ENCODE measurements around the gene LILRB2.

LILRB2 gene

GRCh38 chr19:54262066-54262465 lies 18.8 kb downstream of the LILRB2 start:
- Histone ChIP-seq H3K4me2 (no peak overlapping the region), H3K27me3 (no peaks in the 10 kb centered on the region), H3K4me1 (peaks cover 6 to 33% (median 10%) of the 10 kb centered on the region in 10 experiments), H3K36me3 (no peaks in the 10 kb centered on the region), H4K20me1 (no peaks in the 10 kb centered on the region), H3K9ac (no peak overlapping the region), H3K9me3 (replicated peaks in 1 of 11) (no peaks in the 10 kb centered on the region), H3K27ac (no peak overlapping the region), H3K4me3 (no peak overlapping the region)
- no peak for TF ChIP-seq Cebpa-rat (IDR thresholded peaks at IDR 0.05)

- H3K9me3 ChIP-seq (replicated peaks in 1 of 11): no peaks in the 10 kb centered on the region
- H4K20me1 ChIP-seq: no peaks in the 10 kb centered on the region
- peak within 1 kb of the TSS in 7 of 11 experiments; percentile 3 to 88 (median 24); a peak in 8 of 22 replicates for H3K9ac ChIP-seq
- peaks cover 0 to 5% (median 0%) of the 10 kb centered on the region in 11 experiments; a peak in 1 of 22 replicates for H3K27me3 ChIP-seq
- H3K36me3 ChIP-seq: peaks cover 0 to 15% (median 0%) of the 10 kb centered on the region in 11 experiments; a peak in 3 of 22 replicates
- H3K4me3 ChIP-seq: peak within 1 kb of the TSS in 4 of 10 experiments; percentile 25 to 55 (median 50); a peak in 6 of 20 replicates
- H3K4me1 ChIP-seq: peaks cover 32 to 71% (median 46%) of the 10 kb centered on the region in 10 experiments
- H3K27ac ChIP-seq: peak within 1 kb of the TSS in 7 of 11 experiments; percentile 0 to 64 (median 12); a peak in 10 of 22 replicates
- peak within 1 kb of the TSS; percentile 45 to 95 (median 74) for H3K4me2 ChIP-seq
- no peak for TF ChIP-seq Cebpa-rat (IDR thresholded peaks at IDR 0.05)
Measured at GRCh38 chr19:54257116-54257480, 23.8 kb downstream of the LILRB2 start, which contains the start of gene LILRB5. LILRB5 (minus strand) TSS chr19:54257273; CDS start chr19:54257193, 80 bp downstream.

GRCh38 chr19:54256250-54257115 lies 24.4 kb downstream of the LILRB2 start:
- H3K9me3 ChIP-seq (replicated peaks in 1 of 11): no peaks in the 10 kb centered on the region
- peaks cover 0 to 17% (median 0%) of the 10 kb centered on the region in 11 experiments; a peak in 3 of 22 replicates for H3K36me3 ChIP-seq
- TF ChIP-seq Cebpa-rat (IDR thresholded peaks at IDR 0.05): no peak
- H3K9ac ChIP-seq: peak overlapping the region in 7 of 11 experiments; percentile 3 to 88 (median 24); a peak in 8 of 22 replicates
- H3K4me2 ChIP-seq: peak overlapping the region; percentile 45 to 95 (median 74)
- H4K20me1 ChIP-seq: no peaks in the 10 kb centered on the region
- peaks cover 32 to 71% (median 46%) of the 10 kb centered on the region in 10 experiments for H3K4me1 ChIP-seq
- H3K27me3 ChIP-seq: peaks cover 0 to 5% (median 0%) of the 10 kb centered on the region in 11 experiments; a peak in 1 of 22 replicates
- peak overlapping the region in 7 of 11 experiments; percentile 0 to 64 (median 12); a peak in 9 of 22 replicates for H3K27ac ChIP-seq
- H3K4me3 ChIP-seq: peak overlapping the region in 4 of 10 experiments; percentile 25 to 55 (median 50); a peak in 6 of 20 replicates

- Histone ChIP-seq H3K9me3 (replicated peaks in 1 of 11) (no peaks in the 10 kb centered on the region), H3K27ac (no peak overlapping the region; a peak in 1 of 22 replicates), H3K4me2 (peak overlapping the region in 10 of 11 experiments; percentile 44 to 95 (median 75); a peak in 17 of 22 replicates), H3K4me1 (peaks cover 32 to 75% (median 49%) of the 10 kb centered on the region in 10 experiments), H4K20me1 (no peaks in the 10 kb centered on the region), H3K27me3 (peaks cover 0 to 5% (median 0%) of the 10 kb centered on the region in 11 experiments; a peak in 1 of 22 replicates), H3K4me3 (peak overlapping the region in 2 of 10 experiments; percentile 50 to 55; a peak in 4 of 20 replicates), H3K9ac (peak overlapping the region in 2 of 11 experiments; percentile 71 to 88; a peak in 3 of 22 replicates), H3K36me3 (peaks cover 0 to 17% (median 0%) of the 10 kb centered on the region in 11 experiments; a peak in 3 of 22 replicates)
- TF ChIP-seq Cebpa-rat (IDR thresholded peaks at IDR 0.05): no peak
Measured at GRCh38 chr19:54255105-54255775, 25.7 kb downstream of the LILRB2 start.

- Histone ChIP-seq H3K9me3 (replicated peaks in 1 of 11) (no peaks in the 10 kb centered on the region), H3K27ac (peak overlapping the region in 2 of 11 experiments; percentile 2 to 29; a peak in 1 of 22 replicates), H3K9ac (peak overlapping the region in 5 of 11 experiments; percentile 13 to 74 (median 37); a peak in 4 of 22 replicates), H3K4me1 (peaks cover 32 to 80% (median 57%) of the 10 kb centered on the region in 10 experiments), H4K20me1 (no peaks in the 10 kb centered on the region), H3K4me2 (peak overlapping the region; percentile 46 to 95 (median 76)), H3K36me3 (peaks cover 0 to 17% (median 0%) of the 10 kb centered on the region in 11 experiments; a peak in 3 of 22 replicates), H3K27me3 (peaks cover 0 to 5% (median 0%) of the 10 kb centered on the region in 11 experiments; a peak in 1 of 22 replicates), H3K4me3 (peak overlapping the region in 2 of 10 experiments; percentile 30 to 34; a peak in 4 of 20 replicates)
- TF ChIP-seq Cebpa-rat (IDR thresholded peaks at IDR 0.05): no peak
Measured at GRCh38 chr19:54254195-54254906, 26.6 kb downstream of the LILRB2 start.

- peaks cover 0 to 5% (median 0%) of the 10 kb centered on the region in 11 experiments; a peak in 1 of 22 replicates for H3K27me3 ChIP-seq
- peak overlapping the region in 2 of 10 experiments; percentile 30 to 34; a peak in 3 of 20 replicates for H3K4me3 ChIP-seq
- peaks cover 0 to 17% (median 0%) of the 10 kb centered on the region in 11 experiments; a peak in 3 of 22 replicates for H3K36me3 ChIP-seq
- peak overlapping the region in 5 of 11 experiments; percentile 13 to 74 (median 37); a peak in 4 of 22 replicates for H3K9ac ChIP-seq
- H3K9me3 ChIP-seq (replicated peaks in 1 of 11): no peaks in the 10 kb centered on the region
- peak overlapping the region; percentile 46 to 95 (median 76) for H3K4me2 ChIP-seq
- peaks cover 36 to 84% (median 65%) of the 10 kb centered on the region in 10 experiments for H3K4me1 ChIP-seq
- H3K27ac ChIP-seq: peak overlapping the region in 1 of 11 experiments; percentile 2; a peak in 1 of 22 replicates
- no peaks in the 10 kb centered on the region for H4K20me1 ChIP-seq
- no peak for TF ChIP-seq Cebpa-rat (IDR thresholded peaks at IDR 0.05)
Measured at GRCh38 chr19:54253331-54254194, 27.3 kb downstream of the LILRB2 start.

- Histone ChIP-seq H3K27me3 (peaks cover 0 to 5% (median 0%) of the 10 kb centered on the region in 11 experiments; a peak in 1 of 22 replicates), H3K4me1 (peaks cover 43 to 82% (median 70%) of the 10 kb centered on the region in 10 experiments), H4K20me1 (no peaks in the 10 kb centered on the region), H3K36me3 (peaks cover 0 to 17% (median 0%) of the 10 kb centered on the region in 11 experiments; a peak in 3 of 22 replicates), H3K27ac (no peak overlapping the region), H3K4me3 (no peak overlapping the region), H3K9me3 (replicated peaks in 1 of 11) (no peaks in the 10 kb centered on the region), H3K9ac (no peak overlapping the region; a peak in 1 of 22 replicates), H3K4me2 (peak overlapping the region in 3 of 11 experiments; percentile 74 to 95 (median 76); a peak in 6 of 22 replicates)
- TF ChIP-seq Cebpa-rat (IDR thresholded peaks at IDR 0.05): no peak
Measured at GRCh38 chr19:54252845-54253244, 28.1 kb downstream of the LILRB2 start.
